ENCODE measurements around the gene DRC3.

DNA sequence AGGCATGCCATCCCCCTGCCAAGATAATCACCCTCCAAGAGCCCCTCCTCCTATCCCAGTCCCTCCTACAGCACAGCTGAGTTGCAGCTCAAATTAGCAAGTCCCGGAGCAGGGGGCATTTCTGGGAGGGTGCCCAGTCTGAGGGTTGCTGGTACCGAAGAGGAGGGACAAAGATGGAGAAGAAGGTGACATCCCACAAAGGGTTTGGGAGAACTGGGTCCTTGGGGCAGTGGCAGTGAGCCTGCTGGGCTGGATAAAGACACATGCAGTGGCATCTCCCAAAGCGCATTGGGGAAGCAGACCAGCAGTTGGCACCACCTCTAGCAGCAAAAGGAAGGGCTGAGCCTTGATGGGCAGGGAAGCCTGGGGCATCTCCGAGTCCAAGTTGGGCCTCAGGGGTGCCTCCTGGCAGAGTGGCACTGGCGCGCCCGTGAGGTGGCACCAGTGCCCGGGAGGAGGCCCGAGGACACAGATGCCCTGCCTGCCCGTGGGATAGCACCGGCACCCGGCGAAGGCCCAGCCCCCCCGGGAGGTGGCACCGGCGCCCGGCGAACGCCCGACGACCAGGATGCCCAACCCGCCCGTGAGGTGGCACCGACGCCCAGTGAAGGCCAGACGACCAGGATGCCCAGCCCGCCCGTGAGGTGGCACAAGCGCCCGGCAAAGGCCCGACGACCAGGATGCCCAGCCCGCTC is 1.1 kb upstream of the DRC3 start:
- TF ChIP-seq, protein P1, sequence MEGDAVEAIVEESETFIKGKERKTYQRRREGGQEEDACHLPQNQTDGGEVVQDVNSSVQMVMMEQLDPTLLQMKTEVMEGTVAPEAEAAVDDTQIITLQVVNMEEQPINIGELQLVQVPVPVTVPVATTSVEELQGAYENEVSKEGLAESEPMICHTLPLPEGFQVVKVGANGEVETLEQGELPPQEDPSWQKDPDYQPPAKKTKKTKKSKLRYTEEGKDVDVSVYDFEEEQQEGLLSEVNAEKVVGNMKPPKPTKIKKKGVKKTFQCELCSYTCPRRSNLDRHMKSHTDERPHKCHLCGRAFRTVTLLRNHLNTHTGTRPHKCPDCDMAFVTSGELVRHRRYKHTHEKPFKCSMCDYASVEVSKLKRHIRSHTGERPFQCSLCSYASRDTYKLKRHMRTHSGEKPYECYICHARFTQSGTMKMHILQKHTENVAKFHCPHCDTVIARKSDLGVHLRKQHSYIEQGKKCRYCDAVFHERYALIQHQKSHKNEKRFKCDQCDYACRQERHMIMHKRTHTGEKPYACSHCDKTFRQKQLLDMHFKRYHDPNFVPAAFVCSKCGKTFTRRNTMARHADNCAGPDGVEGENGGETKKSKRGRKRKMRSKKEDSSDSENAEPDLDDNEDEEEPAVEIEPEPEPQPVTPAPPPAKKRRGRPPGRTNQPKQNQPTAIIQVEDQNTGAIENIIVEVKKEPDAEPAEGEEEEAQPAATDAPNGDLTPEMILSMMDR (IDR thresholded peaks at IDR 0.05), result no peak
- no peak for TF ChIP-seq EZH2 (IDR thresholded peaks at IDR 0.05; ENCODE audit: borderline replicate concordance, insufficient read depth, low read depth, low read length, poor library complexity, severe bottlenecking)

All from B cell (primary cell).